Measurements from ENCODE around the gene PCDHB6. TPM values are rescaled to one million over a fixed set of nuclear protein-coding genes. Genes with fewer than 3 reads are reported as not detected.
"Not testable (repeated sequence)": the region's sequence is repeated elsewhere in the genome, so short reads cannot be mapped to it uniquely, and the experiment has no call there.

Gene PCDHB6
- total RNA-seq, 1 donor from 2014 or later: not detected

DNA sequence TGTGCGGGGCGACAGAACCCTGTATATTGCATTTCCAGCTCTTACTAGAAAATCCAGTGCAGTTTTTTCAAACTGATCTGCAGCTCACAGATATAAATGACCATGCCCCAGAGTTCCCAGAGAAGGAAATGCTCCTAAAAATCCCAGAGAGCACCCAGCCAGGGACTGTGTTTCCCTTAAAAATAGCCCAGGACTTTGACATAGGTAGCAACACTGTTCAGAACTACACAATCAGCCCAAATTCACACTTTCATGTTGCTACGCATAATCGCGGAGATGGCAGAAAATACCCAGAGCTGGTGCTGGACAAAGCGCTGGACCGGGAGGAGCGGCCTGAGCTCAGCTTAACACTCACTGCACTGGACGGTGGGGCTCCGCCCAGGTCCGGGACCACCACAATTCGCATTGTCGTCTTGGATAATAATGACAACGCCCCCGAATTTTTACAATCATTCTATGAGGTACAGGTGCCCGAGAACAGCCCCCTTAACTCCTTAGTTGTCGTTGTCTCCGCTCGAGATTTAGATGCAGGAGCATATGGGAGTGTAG lies 14.1 kb upstream of the PCDHB6 start:
- intact Hi-C loops (cut with micrococcal nuclease): no loop called here
- DNase-seq (ENCODE audit: low spot score): no peak
- no peaks in the 10 kb centered on the region for H3K27me3 Mint-ChIP-seq (ENCODE audit: low read depth)
- no peaks in the 10 kb centered on the region for H3K4me1 Mint-ChIP-seq (ENCODE audit: low read depth)
- no peak overlapping the region for H3K27ac Mint-ChIP-seq
- H3K9me3 Mint-ChIP-seq: peaks cover 51% of the 10 kb centered on the region
- no peaks in the 10 kb centered on the region for H3K36me3 Mint-ChIP-seq (ENCODE audit: low read depth)
- H3K4me3 Mint-ChIP-seq (ENCODE audit: low read depth): no peak overlapping the region

DNA sequence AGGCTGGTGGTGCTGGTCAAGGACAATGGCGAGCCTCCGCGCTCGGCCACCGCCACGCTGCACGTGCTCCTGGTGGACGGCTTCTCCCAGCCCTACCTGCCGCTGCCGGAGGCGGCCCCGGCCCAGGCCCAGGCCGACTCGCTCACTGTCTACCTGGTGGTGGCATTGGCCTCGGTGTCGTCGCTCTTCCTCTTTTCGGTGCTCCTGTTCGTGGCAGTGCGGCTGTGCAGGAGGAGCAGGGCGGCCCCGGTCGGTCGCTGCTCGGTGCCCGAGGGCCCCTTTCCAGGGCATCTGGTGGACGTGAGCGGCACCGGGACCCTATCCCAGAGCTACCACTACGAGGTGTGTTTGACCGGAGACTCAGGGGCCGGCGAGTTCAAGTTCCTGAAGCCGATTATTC lies 12.5 kb upstream of the PCDHB6 start:
- DNase-seq (ENCODE audit: low spot score); intact Hi-C loops (cut with micrococcal nuclease); H3K4me1 Mint-ChIP-seq (ENCODE audit: low read depth); H3K4me3 Mint-ChIP-seq (ENCODE audit: low read depth); H3K27me3 Mint-ChIP-seq (ENCODE audit: low read depth); H3K36me3 Mint-ChIP-seq (ENCODE audit: low read depth); H3K27ac Mint-ChIP-seq: not testable (repeated sequence)
- peaks cover 54% of the 10 kb centered on the region for H3K9me3 Mint-ChIP-seq

DNA sequence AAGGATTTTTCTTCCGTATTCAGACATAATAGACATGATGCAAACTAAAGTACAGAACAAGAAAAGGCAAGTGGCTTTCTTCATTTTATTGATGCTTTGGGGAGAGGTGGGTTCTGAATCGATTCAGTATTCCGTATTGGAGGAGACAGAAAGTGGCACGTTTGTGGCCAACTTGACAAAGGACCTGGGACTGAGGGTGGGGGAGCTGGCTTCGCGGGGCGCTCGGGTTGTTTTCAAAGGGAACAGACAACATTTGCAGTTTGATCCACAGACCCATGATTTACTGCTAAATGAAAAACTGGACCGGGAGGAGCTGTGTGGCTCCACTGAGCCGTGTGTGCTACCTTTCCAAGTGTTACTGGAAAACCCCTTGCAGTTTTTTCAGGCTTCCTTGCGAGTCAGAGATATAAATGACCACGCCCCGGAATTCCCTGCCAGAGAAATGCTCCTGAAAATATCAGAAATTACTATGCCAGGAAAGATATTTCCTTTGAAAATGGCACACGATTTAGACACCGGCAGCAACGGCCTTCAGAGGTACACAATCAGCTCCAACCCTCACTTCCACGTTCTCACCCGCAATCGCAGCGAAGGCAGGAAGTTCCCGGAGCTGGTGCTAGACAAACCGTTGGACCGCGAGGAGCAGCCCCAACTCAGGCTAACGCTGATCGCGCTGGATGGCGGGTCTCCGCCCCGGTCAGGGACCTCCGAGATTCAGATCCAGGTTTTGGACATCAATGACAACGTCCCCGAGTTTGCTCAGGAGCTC lies 551 bp downstream of the PCDHB6 start:
- H3K27ac Mint-ChIP-seq: no peak overlapping the region
- H3K9me3 Mint-ChIP-seq: peaks cover 31% of the 10 kb centered on the region
- H3K4me1 Mint-ChIP-seq (ENCODE audit: low read depth): no peaks in the 10 kb centered on the region
- H3K36me3 Mint-ChIP-seq (ENCODE audit: low read depth): no peaks in the 10 kb centered on the region
- no peak overlapping the region for H3K4me3 Mint-ChIP-seq (ENCODE audit: low read depth)
- DNase-seq (ENCODE audit: low spot score): no peak
- intact Hi-C loops (cut with micrococcal nuclease): no loop called here
- H3K27me3 Mint-ChIP-seq (ENCODE audit: low read depth): no peaks in the 10 kb centered on the region

- Mint-ChIP-seq H3K4me3 (ENCODE audit: low read depth) (no peak overlapping the region), H3K4me1 (ENCODE audit: low read depth) (no peaks in the 10 kb centered on the region), H3K27ac (no peak overlapping the region), H3K27me3 (ENCODE audit: low read depth) (no peaks in the 10 kb centered on the region), H3K9me3 (peaks cover 31% of the 10 kb centered on the region), H3K36me3 (ENCODE audit: low read depth) (no peaks in the 10 kb centered on the region)
- no peak for DNase-seq (ENCODE audit: low spot score)
- intact Hi-C loops (cut with micrococcal nuclease): no loop called here
Observed at GRCh38 chr5:141150993-141151325, 1.1 kb downstream of the PCDHB6 start.

DNA sequence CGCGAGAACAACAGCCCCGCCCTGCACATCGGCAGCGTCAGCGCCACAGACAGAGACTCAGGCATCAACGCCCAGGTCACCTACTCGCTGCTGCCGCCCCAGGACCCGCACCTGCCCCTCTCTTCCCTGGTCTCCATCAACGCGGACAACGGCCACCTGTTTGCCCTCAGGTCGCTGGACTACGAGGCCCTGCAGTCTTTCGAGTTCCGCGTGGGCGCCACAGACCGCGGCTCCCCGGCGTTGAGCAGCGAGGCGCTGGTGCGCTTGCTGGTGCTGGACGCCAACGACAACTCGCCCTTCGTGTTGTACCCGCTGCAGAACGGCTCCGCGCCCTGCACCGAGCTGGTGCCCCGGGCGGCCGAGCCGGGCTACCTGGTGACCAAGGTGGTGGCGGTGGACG lies 1.8 kb downstream of the PCDHB6 start:
- intact Hi-C loops (cut with micrococcal nuclease); H3K4me1 Mint-ChIP-seq (ENCODE audit: low read depth); H3K4me3 Mint-ChIP-seq (ENCODE audit: low read depth); DNase-seq (ENCODE audit: low spot score); H3K27me3 Mint-ChIP-seq (ENCODE audit: low read depth); H3K27ac Mint-ChIP-seq; H3K36me3 Mint-ChIP-seq (ENCODE audit: low read depth): not testable (repeated sequence)
- peaks cover 33% of the 10 kb centered on the region for H3K9me3 Mint-ChIP-seq

DNA sequence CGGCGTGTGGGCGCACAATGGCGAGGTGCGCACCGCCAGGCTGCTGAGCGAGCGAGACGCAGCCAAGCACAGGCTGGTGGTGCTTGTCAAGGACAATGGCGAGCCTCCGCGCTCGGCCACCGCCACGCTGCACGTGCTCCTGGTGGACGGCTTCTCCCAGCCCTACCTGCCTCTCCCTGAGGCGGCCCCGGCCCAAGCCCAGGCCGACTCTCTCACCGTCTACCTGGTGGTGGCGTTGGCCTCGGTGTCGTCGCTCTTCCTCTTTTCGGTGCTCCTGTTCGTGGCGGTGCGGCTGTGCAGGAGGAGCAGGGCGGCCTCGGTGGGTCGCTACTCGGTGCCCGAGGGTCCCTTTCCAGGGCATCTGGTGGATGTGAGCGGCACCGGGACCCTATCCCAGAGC lies 2.2 kb downstream of the PCDHB6 start:
- H3K4me1 Mint-ChIP-seq (ENCODE audit: low read depth); H3K27me3 Mint-ChIP-seq (ENCODE audit: low read depth); intact Hi-C loops (cut with micrococcal nuclease); DNase-seq (ENCODE audit: low spot score); H3K36me3 Mint-ChIP-seq (ENCODE audit: low read depth); H3K4me3 Mint-ChIP-seq (ENCODE audit: low read depth); H3K27ac Mint-ChIP-seq: not testable (repeated sequence)
- H3K9me3 Mint-ChIP-seq: peaks cover 38% of the 10 kb centered on the region

- Mint-ChIP-seq H3K4me3 (ENCODE audit: low read depth) (no peak overlapping the region), H3K9me3 (peaks cover 41% of the 10 kb centered on the region), H3K27ac (no peak overlapping the region), H3K4me1 (ENCODE audit: low read depth) (no peaks in the 10 kb centered on the region), H3K36me3 (ENCODE audit: low read depth) (no peaks in the 10 kb centered on the region), H3K27me3 (ENCODE audit: low read depth) (no peaks in the 10 kb centered on the region)
- no peak for DNase-seq (ENCODE audit: low spot score)
- intact Hi-C loops (cut with micrococcal nuclease): no loop called here
Observed at GRCh38 chr5:141155540-141156374, 5.9 kb downstream of the PCDHB6 start.

- H3K27me3 Mint-ChIP-seq (ENCODE audit: low read depth); H3K36me3 Mint-ChIP-seq (ENCODE audit: low read depth); H3K27ac Mint-ChIP-seq; H3K4me1 Mint-ChIP-seq (ENCODE audit: low read depth); H3K4me3 Mint-ChIP-seq (ENCODE audit: low read depth); DNase-seq (ENCODE audit: low spot score); intact Hi-C loops (cut with micrococcal nuclease): not testable (repeated sequence)
- peaks cover 31% of the 10 kb centered on the region for H3K9me3 Mint-ChIP-seq
Observed at GRCh38 chr5:141157356-141157755, 7.5 kb downstream of the PCDHB6 start.

DNA sequence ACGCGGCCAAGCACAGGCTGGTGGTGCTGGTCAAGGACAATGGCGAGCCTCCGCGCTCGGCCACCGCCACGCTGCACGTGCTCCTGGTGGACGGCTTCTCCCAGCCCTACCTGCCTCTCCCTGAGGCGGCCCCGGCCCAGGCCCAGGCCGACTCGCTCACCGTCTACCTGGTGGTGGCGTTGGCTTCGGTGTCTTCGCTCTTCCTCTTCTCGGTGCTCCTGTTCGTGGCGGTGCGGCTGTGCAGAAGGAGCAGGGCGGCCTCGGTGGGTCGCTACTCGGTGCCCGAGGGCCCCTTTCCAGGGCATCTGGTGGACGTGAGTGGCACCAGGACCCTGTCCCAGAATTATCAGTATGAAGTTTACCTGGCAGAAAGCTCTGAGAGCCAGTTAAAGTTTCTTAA lies 8.0 kb downstream of the PCDHB6 start:
- H3K9me3 Mint-ChIP-seq: peaks cover 27% of the 10 kb centered on the region
- DNase-seq (ENCODE audit: low spot score); H3K27ac Mint-ChIP-seq; H3K36me3 Mint-ChIP-seq (ENCODE audit: low read depth); H3K4me1 Mint-ChIP-seq (ENCODE audit: low read depth); intact Hi-C loops (cut with micrococcal nuclease); H3K27me3 Mint-ChIP-seq (ENCODE audit: low read depth); H3K4me3 Mint-ChIP-seq (ENCODE audit: low read depth): not testable (repeated sequence)

- no peak within 1 kb of the TSS for H3K4me3 Mint-ChIP-seq (ENCODE audit: low read depth)
- H3K27ac Mint-ChIP-seq: no peak within 1 kb of the TSS
- no peaks in the 10 kb centered on the region for H3K27me3 Mint-ChIP-seq (ENCODE audit: low read depth)
- intact Hi-C loops (cut with micrococcal nuclease): no loop called here
- no peaks in the 10 kb centered on the region for H3K36me3 Mint-ChIP-seq (ENCODE audit: low read depth)
- H3K4me1 Mint-ChIP-seq (ENCODE audit: low read depth): no peaks in the 10 kb centered on the region
- peaks cover 37% of the 10 kb centered on the region for H3K9me3 Mint-ChIP-seq
- no peak for DNase-seq (ENCODE audit: low spot score)
Observed at GRCh38 chr5:141172381-141173204, 22.7 kb downstream of the PCDHB6 start, which contains the start of gene PCDHB7. Gene PCDHB7 (plus strand): TSS chr5:141172644. CDS start chr5:141172836, 192 bp downstream.

DNA sequence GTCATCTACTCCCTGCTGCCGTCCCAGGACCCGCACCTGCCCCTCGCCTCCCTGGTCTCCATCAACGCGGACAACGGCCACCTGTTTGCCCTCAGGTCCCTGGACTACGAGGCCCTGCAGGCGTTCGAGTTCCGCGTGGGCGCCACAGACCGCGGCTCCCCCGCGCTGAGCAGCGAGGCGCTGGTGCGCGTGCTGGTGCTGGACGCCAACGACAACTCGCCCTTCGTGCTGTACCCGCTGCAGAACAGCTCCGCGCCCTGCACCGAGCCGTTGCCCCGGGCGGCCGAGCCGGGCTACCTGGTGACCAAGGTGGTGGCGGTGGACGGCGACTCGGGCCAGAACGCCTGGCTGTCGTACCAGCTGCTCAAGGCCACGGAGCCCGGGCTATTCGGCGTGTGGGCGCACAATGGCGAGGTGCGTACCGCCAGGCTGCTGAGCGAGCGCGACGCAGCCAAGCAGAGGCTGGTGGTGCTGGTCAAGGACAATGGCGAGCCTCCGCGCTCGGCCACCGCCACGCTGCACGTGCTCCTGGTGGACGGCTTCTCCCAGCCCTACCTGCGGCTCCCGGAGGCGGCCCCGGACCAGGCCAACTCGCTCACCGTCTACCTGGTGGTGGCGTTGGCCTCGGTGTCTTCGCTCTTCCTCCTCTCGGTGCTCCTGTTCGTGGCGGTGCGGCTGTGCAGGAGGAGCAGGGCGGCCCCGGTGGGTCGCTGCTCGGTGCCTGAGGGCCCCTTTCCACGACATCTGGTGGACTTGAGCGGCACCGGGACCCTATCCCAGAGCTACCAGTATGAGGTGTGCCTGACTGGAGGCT lies 24.6 kb downstream of the PCDHB6 start:
- intact Hi-C loops (cut with micrococcal nuclease); H3K27me3 Mint-ChIP-seq (ENCODE audit: low read depth); H3K36me3 Mint-ChIP-seq (ENCODE audit: low read depth); H3K4me3 Mint-ChIP-seq (ENCODE audit: low read depth); DNase-seq (ENCODE audit: low spot score); H3K4me1 Mint-ChIP-seq (ENCODE audit: low read depth); H3K27ac Mint-ChIP-seq: not testable (repeated sequence)
- H3K9me3 Mint-ChIP-seq: peaks cover 23% of the 10 kb centered on the region

- DNase-seq (ENCODE audit: low spot score): no peak
- intact Hi-C loops (cut with micrococcal nuclease): no loop called here
- H3K36me3 Mint-ChIP-seq (ENCODE audit: low read depth): no peaks in the 10 kb centered on the region
- H3K4me1 Mint-ChIP-seq (ENCODE audit: low read depth): no peaks in the 10 kb centered on the region
- no peak overlapping the region for H3K27ac Mint-ChIP-seq
- no peaks in the 10 kb centered on the region for H3K27me3 Mint-ChIP-seq (ENCODE audit: low read depth)
- H3K4me3 Mint-ChIP-seq (ENCODE audit: low read depth): no peak overlapping the region
- H3K9me3 Mint-ChIP-seq: peaks cover 24% of the 10 kb centered on the region
Observed at GRCh38 chr5:141175933-141176332, 26.1 kb downstream of the PCDHB6 start.

All from activated T-helper 2 cell treated with anti-CD3 and anti-CD28 coated beads, Interferon-gamma antibody, Interleukin-2, Interleukin-4, amounts not matched to agents 10 μg/mL and 5 μg/mL and 100 μg/mL, durations not matched to agents 14 hours and 24 hours and 36 hours (primary cell).